HepG2 (cell line): ENCODE measurements around the gene INTS3. TPM values are rescaled to one million over a fixed set of nuclear protein-coding genes. Genes with fewer than 3 reads are reported as not detected.
A peak's percentile ranks its signal among the peaks of the same experiment; 100 is the strongest.

Experiments used
- AGO2 ChIP-seq: fragments of 200-400 bp; formaldehyde crosslinking; optimal IDR thresholded peaks from 2 replicates; pipeline ENCODE3; 2017; ENCODE audit warnings: mild to moderate bottlenecking, low read depth, low read length, moderate library complexity
- HIVEP1 ChIP-seq: sonication (generic); formaldehyde crosslinking; IDR thresholded peaks from 2 replicates; pipeline ENCODE4 v1.4.0; 2020; ENCODE audit warnings: mild to moderate bottlenecking, missing genetic modification reagents
- NR1H2 ChIP-seq: sonication (generic); formaldehyde crosslinking; IDR thresholded peaks from 2 replicates; pipeline ENCODE4 v1.8.1; 2022; ENCODE audit warnings: low read depth, missing genetic modification reagents, borderline replicate concordance
- PRPF4 ChIP-seq: fragments of 200-400 bp; formaldehyde crosslinking; IDR thresholded peaks from 2 replicates; pipeline ENCODE4 v1.6.1; 2016; ENCODE audit warnings: low read length, low read depth; ENCODE audit not compliant: poor library complexity, severe bottlenecking
- SALL2 ChIP-seq: sonication (generic); formaldehyde crosslinking; IDR thresholded peaks from 2 replicates; pipeline ENCODE4 v1.8.1; 2023; ENCODE audit warnings: mild to moderate bottlenecking, missing genetic modification reagents, inconsistent platforms
- YY1 ChIP-seq: IDR thresholded peaks from 2 replicates; pipeline ENCODE4 v1.6.1; 2011; ENCODE audit warnings: low read length, low read depth, moderate library complexity, mild to moderate bottlenecking; ENCODE audit not compliant: insufficient read depth, insufficient replicate concordance
- ZFY ChIP-seq: sonication (generic); formaldehyde crosslinking; IDR thresholded peaks from 2 replicates; pipeline ENCODE4 v1.4.0; 2020; ENCODE audit warnings: missing genetic modification reagents
- ZNF558 ChIP-seq: sonication (generic); formaldehyde crosslinking; IDR thresholded peaks from 2 replicates; pipeline ENCODE4 v1.9.0; 2022; ENCODE audit warnings: mild to moderate bottlenecking, missing genetic modification reagents, borderline replicate concordance
- ZNF747 ChIP-seq: sonication (generic); formaldehyde crosslinking; IDR thresholded peaks from 2 replicates; pipeline ENCODE4 v1.8.1; 2023; ENCODE audit warnings: missing genetic modification reagents, mild to moderate bottlenecking, borderline replicate concordance
- ZSCAN9 ChIP-seq: IDR thresholded peaks from 2 replicates; pipeline ENCODE4 v1.6.1; 2016; ENCODE audit warnings: borderline replicate concordance
- polyA plus RNA-seq, 8 experiments: library from polyadenylated mRNA; depleted of rRNA in 3 of 8; stranded (reverse) in 7 of 8; unstranded in 1 of 8; fragments of >200 nt; fragmentation: Illumina TruSeq in 4 of 8; extraction: Trizol in 4 of 8; gene quantifications; 2 replicates each; pipeline versions ENCODE4 v1.2.1 to v1.2.3, GENCODE V29; 2011 to 2016; ENCODE audit warnings: low read depth in 4 of 8, missing spikeins in 1 of 8, mixed read lengths in 1 of 8; ENCODE audit not compliant: insufficient read depth in 1 of 8
- total RNA-seq, 5 experiments: library from RNA; depleted of rRNA; stranded (reverse); fragments of >200 nt; fragmentation: Illumina TruSeq; extraction: Trizol; gene quantifications; 2 replicates each; pipeline ENCODE4 v1.2.3, GENCODE V29; 2016; ENCODE audit warnings: low read depth in 1 of 5
- TF ChIP-seq, protein P1 (sequence below): sonication (generic); formaldehyde crosslinking; IDR thresholded peaks from 2 replicates; pipeline ENCODE4 v1.4.0; 2020; ENCODE audit warnings: missing genetic modification reagents, borderline replicate concordance
- TF ChIP-seq, protein P2 (sequence below): sonication (generic); formaldehyde crosslinking; conservative IDR thresholded peaks from 2 replicates; pipeline ENCODE4 v1.4.0; 2020; ENCODE audit warnings: missing genetic modification reagents
- TF ChIP-seq, protein P3 (sequence below): sonication (generic); formaldehyde crosslinking; IDR thresholded peaks from 2 replicates; pipeline ENCODE4 v1.4.0; 2020; ENCODE audit warnings: missing genetic modification reagents
- TF ChIP-seq, protein P4 (sequence below): sonication (generic); formaldehyde crosslinking; conservative IDR thresholded peaks from 2 replicates; pipeline ENCODE4 v1.4.0; 2020; ENCODE audit warnings: missing genetic modification reagents
- TF ChIP-seq, protein P5 (sequence below): sonication (generic); formaldehyde crosslinking; IDR thresholded peaks from 2 replicates; pipeline ENCODE4 v1.9.0; 2021; ENCODE audit warnings: missing genetic modification reagents, mild to moderate bottlenecking, borderline replicate concordance

The INTS3 gene
- total and polyA plus RNA-seq, 2 of the 13 experiments (the other 11 are each of a cell fraction or from before 2014, with no cell fraction given) = 17.2 to 27.2 TPM

DNA sequence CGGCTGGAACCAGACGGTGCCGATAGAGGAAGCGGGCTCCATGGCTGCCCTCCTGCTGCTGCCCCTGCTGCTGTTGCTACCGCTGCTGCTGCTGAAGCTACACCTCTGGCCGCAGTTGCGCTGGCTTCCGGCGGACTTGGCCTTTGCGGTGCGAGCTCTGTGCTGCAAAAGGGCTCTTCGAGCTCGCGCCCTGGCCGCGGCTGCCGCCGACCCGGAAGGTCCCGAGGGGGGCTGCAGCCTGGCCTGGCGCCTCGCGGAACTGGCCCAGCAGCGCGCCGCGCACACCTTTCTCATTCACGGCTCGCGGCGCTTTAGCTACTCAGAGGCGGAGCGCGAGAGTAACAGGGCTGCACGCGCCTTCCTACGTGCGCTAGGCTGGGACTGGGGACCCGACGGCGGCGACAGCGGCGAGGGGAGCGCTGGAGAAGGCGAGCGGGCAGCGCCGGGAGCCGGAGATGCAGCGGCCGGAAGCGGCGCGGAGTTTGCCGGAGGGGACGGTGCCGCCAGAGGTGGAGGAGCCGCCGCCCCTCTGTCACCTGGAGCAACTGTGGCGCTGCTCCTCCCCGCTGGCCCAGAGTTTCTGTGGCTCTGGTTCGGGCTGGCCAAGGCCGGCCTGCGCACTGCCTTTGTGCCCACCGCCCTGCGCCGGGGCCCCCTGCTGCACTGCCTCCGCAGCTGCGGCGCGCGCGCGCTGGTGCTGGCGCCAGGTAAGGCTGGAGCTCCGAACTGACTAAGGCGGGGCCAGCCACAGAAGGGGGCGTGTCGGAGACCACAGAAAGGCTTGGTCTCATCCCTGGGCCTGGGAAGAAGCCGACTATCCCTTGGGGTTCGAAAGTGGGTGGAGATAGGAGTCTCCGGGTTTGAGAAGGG lies 47.8 kb downstream of the INTS3 start (continued):
- TF ChIP-seq, protein P1, sequence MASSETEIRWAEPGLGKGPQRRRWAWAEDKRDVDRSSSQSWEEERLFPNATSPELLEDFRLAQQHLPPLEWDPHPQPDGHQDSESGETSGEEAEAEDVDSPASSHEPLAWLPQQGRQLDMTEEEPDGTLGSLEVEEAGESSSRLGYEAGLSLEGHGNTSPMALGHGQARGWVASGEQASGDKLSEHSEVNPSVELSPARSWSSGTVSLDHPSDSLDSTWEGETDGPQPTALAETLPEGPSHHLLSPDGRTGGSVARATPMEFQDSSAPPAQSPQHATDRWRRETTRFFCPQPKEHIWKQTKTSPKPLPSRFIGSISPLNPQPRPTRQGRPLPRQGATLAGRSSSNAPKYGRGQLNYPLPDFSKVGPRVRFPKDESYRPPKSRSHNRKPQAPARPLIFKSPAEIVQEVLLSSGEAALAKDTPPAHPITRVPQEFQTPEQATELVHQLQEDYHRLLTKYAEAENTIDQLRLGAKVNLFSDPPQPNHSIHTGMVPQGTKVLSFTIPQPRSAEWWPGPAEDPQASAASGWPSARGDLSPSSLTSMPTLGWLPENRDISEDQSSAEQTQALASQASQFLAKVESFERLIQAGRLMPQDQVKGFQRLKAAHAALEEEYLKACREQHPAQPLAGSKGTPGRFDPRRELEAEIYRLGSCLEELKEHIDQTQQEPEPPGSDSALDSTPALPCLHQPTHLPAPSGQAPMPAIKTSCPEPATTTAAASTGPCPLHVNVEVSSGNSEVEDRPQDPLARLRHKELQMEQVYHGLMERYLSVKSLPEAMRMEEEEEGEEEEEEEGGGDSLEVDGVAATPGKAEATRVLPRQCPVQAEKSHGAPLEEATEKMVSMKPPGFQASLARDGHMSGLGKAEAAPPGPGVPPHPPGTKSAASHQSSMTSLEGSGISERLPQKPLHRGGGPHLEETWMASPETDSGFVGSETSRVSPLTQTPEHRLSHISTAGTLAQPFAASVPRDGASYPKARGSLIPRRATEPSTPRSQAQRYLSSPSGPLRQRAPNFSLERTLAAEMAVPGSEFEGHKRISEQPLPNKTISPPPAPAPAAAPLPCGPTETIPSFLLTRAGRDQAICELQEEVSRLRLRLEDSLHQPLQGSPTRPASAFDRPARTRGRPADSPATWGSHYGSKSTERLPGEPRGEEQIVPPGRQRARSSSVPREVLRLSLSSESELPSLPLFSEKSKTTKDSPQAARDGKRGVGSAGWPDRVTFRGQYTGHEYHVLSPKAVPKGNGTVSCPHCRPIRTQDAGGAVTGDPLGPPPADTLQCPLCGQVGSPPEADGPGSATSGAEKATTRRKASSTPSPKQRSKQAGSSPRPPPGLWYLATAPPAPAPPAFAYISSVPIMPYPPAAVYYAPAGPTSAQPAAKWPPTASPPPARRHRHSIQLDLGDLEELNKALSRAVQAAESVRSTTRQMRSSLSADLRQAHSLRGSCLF (CRISPR knock-in tag) = no peak
- TF ChIP-seq, protein P2, sequence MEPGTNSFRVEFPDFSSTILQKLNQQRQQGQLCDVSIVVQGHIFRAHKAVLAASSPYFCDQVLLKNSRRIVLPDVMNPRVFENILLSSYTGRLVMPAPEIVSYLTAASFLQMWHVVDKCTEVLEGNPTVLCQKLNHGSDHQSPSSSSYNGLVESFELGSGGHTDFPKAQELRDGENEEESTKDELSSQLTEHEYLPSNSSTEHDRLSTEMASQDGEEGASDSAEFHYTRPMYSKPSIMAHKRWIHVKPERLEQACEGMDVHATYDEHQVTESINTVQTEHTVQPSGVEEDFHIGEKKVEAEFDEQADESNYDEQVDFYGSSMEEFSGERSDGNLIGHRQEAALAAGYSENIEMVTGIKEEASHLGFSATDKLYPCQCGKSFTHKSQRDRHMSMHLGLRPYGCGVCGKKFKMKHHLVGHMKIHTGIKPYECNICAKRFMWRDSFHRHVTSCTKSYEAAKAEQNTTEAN = no peak
- TF ChIP-seq YY1 (peak; percentile 31), AGO2 (peak; percentile 85), HIVEP1 (CRISPR knock-in tag) (peak; percentile 50; the same call in 1 of the 2 replicates), PRPF4 (no peak), ZFY (CRISPR knock-in tag) (peak; percentile 72), ZNF558 (no peak), ZNF747 (no peak; the same call in 1 of the 2 replicates), SALL2 (CRISPR knock-in tag) (peak; percentile 64; the same call in 1 of the 2 replicates), ZSCAN9 (CRISPR knock-in tag) (no peak; the same call in 1 of the 2 replicates), NR1H2 (CRISPR knock-in tag) (peak; percentile 91; the same call in 1 of the 2 replicates)
- TF ChIP-seq, protein P3, sequence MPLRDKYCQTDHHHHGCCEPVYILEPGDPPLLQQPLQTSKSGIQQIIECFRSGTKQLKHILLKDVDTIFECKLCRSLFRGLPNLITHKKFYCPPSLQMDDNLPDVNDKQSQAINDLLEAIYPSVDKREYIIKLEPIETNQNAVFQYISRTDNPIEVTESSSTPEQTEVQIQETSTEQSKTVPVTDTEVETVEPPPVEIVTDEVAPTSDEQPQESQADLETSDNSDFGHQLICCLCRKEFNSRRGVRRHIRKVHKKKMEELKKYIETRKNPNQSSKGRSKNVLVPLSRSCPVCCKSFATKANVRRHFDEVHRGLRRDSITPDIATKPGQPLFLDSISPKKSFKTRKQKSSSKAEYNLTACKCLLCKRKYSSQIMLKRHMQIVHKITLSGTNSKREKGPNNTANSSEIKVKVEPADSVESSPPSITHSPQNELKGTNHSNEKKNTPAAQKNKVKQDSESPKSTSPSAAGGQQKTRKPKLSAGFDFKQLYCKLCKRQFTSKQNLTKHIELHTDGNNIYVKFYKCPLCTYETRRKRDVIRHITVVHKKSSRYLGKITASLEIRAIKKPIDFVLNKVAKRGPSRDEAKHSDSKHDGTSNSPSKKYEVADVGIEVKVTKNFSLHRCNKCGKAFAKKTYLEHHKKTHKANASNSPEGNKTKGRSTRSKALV (CRISPR knock-in tag) = peak; percentile 99
- TF ChIP-seq, protein P4, sequence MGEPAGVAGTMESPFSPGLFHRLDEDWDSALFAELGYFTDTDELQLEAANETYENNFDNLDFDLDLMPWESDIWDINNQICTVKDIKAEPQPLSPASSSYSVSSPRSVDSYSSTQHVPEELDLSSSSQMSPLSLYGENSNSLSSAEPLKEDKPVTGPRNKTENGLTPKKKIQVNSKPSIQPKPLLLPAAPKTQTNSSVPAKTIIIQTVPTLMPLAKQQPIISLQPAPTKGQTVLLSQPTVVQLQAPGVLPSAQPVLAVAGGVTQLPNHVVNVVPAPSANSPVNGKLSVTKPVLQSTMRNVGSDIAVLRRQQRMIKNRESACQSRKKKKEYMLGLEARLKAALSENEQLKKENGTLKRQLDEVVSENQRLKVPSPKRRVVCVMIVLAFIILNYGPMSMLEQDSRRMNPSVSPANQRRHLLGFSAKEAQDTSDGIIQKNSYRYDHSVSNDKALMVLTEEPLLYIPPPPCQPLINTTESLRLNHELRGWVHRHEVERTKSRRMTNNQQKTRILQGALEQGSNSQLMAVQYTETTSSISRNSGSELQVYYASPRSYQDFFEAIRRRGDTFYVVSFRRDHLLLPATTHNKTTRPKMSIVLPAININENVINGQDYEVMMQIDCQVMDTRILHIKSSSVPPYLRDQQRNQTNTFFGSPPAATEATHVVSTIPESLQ (CRISPR knock-in tag) = 0 out of 2 replicates have a peak, but pooled peaks have one; percentile 37
- TF ChIP-seq, protein P5, sequence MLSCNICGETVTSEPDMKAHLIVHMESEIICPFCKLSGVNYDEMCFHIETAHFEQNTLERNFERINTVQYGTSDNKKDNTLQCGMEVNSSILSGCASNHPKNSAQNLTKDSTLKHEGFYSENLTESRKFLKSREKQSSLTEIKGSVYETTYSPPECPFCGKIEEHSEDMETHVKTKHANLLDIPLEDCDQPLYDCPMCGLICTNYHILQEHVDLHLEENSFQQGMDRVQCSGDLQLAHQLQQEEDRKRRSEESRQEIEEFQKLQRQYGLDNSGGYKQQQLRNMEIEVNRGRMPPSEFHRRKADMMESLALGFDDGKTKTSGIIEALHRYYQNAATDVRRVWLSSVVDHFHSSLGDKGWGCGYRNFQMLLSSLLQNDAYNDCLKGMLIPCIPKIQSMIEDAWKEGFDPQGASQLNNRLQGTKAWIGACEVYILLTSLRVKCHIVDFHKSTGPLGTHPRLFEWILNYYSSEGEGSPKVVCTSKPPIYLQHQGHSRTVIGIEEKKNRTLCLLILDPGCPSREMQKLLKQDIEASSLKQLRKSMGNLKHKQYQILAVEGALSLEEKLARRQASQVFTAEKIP (CRISPR knock-in tag) = no peak
